Measurements from ENCODE around the gene RNF32. TPM values are rescaled to one million over a fixed set of nuclear protein-coding genes. Genes with fewer than 3 reads are reported as not detected.

RNF32 gene
- polyA plus RNA-seq (0.34 to 0.76 TPM (median 0.40 TPM) in 3 replicates), polyA minus RNA-seq (0.10 to 0.35 TPM (median 0.13 TPM) in 3 replicates)
- polyA plus RNA-seq (2011; ENCODE audit: low read depth): 0.46 TPM
- 0.45 and 1.1 TPM in 2 replicates for polyA plus RNA-seq (2011; cell fraction: cytosol; rRNA removed)
- 0.33 and 0.47 TPM in 2 replicates for polyA plus RNA-seq (2011; cell fraction: nucleus; rRNA removed)
- polyA plus RNA-seq (2012; ENCODE audit: low replicate concordance): 0.34 and 1.5 TPM in 2 replicates
- not detected for polyA minus RNA-seq (2011; cell fraction: cytosol; rRNA and poly(A)+ RNA removed)
- polyA minus RNA-seq (2011; cell fraction: nucleus; rRNA and poly(A)+ RNA removed): not detected in 2 replicates

DNA sequence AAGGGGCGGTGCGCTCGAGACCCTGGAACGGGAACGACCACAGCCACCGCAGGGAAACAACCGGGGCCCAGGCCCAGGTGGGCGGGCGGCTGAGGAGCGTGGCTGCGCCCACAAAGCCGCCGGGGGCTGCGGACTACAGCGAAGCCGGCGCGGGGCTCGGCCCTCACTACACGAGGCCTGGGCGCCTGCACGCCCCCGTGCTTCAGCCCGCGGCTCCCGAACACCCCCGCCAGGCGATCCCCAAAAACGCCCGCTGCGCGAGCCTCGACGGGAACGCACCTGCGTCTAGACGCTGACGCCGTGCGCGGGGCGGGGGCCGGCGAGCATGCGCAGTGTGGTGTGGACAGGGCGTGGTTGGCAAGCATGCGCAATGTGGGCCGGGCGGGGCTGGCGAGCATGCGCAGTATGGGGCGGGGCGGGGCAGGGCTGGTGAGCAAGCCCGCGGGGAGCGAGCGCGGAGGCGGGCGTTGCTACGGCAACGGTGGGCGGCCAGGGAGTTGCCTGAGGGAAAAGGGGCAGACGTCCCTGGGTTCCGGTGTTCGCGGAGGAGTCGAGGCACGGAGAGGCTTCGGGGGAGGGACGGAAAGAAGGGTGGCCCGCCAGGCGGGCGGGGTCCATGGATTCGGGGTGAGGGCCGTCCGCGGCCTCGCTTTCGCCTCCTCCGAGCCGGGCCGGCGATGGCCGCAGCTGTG, at the start of gene RNF32:
TSS of gene RNF32 (plus strand) at position 518 of the 692 bp plus-strand sequence. CDS start 3,104 bp downstream, outside the sequence.
- Histone ChIP-seq H3K79me2 (ENCODE audit: control insufficient read depth, insufficient read depth, low read length) (no peaks in the 10 kb centered on the region), H2AFZ (ENCODE audit: control insufficient read depth, low read length) (peak within 1 kb of the TSS; percentile 68), H3K4me1 (ENCODE audit: control insufficient read depth, extremely low read depth, insufficient read depth, low read length) (peaks cover 3% of the 10 kb centered on the region), H3K36me3 (ENCODE audit: control insufficient read depth in 2 of 2, extremely low read depth in 1 of 2, insufficient read depth in 2 of 2, low read length in 2 of 2) (no peaks in the 10 kb centered on the region), H3K4me3 (ENCODE audit: control insufficient read depth in 2 of 3, extremely low read depth in 1 of 3, insufficient read depth in 2 of 3, low read depth in 1 of 3, low read length in 3 of 3) (peak within 1 kb of the TSS; percentile 55 to 76 (median 63)), H3K9me3 (ENCODE audit: control insufficient read depth, low read depth, low read length) (no peaks in the 10 kb centered on the region), H3K4me2 (ENCODE audit: control insufficient read depth, extremely low read depth, insufficient read depth, low read depth, low read length) (peak within 1 kb of the TSS; percentile 94), H3K9ac (ENCODE audit: control insufficient read depth, extremely low read depth, insufficient read depth, low read length) (peak within 1 kb of the TSS; percentile 79), H3K27me3 (ENCODE audit: control insufficient read depth, extremely low read depth, insufficient read depth, low read length) (no peaks in the 10 kb centered on the region), H3K27ac (ENCODE audit: control insufficient read depth, insufficient read depth, low read length) (peak within 1 kb of the TSS; percentile 68), H3K9me1 (ENCODE audit: control insufficient read depth, extremely low read depth, insufficient read depth, low read length) (no peaks in the 10 kb centered on the region), H4K20me1 (ENCODE audit: control insufficient read depth, extremely low read depth, insufficient read depth, low read length) (no peaks in the 10 kb centered on the region)
- peak; percentile 62 for DNase-seq (ENCODE audit: low read depth, low spot score)
- no peak for TF ChIP-seq EZH2 (IDR thresholded peaks at IDR 0.05; ENCODE audit: low read length)
- no peak for TF ChIP-seq CTCF (optimal IDR thresholded peaks at IDR 0.05 in 1 of 3, IDR thresholded peaks at IDR 0.05 in 1 of 3, conservative IDR thresholded peaks at IDR 0.05 in 1 of 3; ENCODE audit: extremely low read depth in 1 of 3, insufficient read depth in 2 of 3, low read length in 3 of 3)
- FAIRE-seq: no peak
- dilution Hi-C loops (cut with MboI; ENCODE audit: extremely low pct_ligation_motif_present, low sequenced_read_pairs): no loop called here

GRCh38 chr7:156592155-156592884, 48.3 kb upstream of the RNF32 start:
- H3K9me3 ChIP-seq (ENCODE audit: control insufficient read depth, low read depth, low read length): peaks cover 4% of the 10 kb centered on the region

More at GRCh38 chr7:156592155-156592884, 48.3 kb upstream of the RNF32 start:
- TF ChIP-seq EZH2 (IDR thresholded peaks at IDR 0.05; ENCODE audit: low read length): no peak
- TF ChIP-seq CTCF (optimal IDR thresholded peaks at IDR 0.05 in 1 of 3, IDR thresholded peaks at IDR 0.05 in 1 of 3, conservative IDR thresholded peaks at IDR 0.05 in 1 of 3; ENCODE audit: extremely low read depth in 1 of 3, insufficient read depth in 2 of 3, low read length in 3 of 3): no peak
- no peaks in the 10 kb centered on the region for H3K4me1 ChIP-seq (ENCODE audit: control insufficient read depth, extremely low read depth, insufficient read depth, low read length)
- no peaks in the 10 kb centered on the region for H3K36me3 ChIP-seq (ENCODE audit: control insufficient read depth in 2 of 2, extremely low read depth in 1 of 2, insufficient read depth in 2 of 2, low read length in 2 of 2)
- dilution Hi-C loops (cut with MboI; ENCODE audit: extremely low pct_ligation_motif_present, low sequenced_read_pairs): no loop called here
- no peak overlapping the region for H3K9ac ChIP-seq (ENCODE audit: control insufficient read depth, extremely low read depth, insufficient read depth, low read length)
- no peaks in the 10 kb centered on the region for H4K20me1 ChIP-seq (ENCODE audit: control insufficient read depth, extremely low read depth, insufficient read depth, low read length)
- no peak overlapping the region for H2AFZ ChIP-seq (ENCODE audit: control insufficient read depth, low read length)
- no peaks in the 10 kb centered on the region for H3K79me2 ChIP-seq (ENCODE audit: control insufficient read depth, insufficient read depth, low read length)
- no peak overlapping the region for H3K4me2 ChIP-seq (ENCODE audit: control insufficient read depth, extremely low read depth, insufficient read depth, low read depth, low read length)
- no peak for FAIRE-seq
- H3K9me1 ChIP-seq (ENCODE audit: control insufficient read depth, extremely low read depth, insufficient read depth, low read length): no peaks in the 10 kb centered on the region
- H3K27me3 ChIP-seq (ENCODE audit: control insufficient read depth, extremely low read depth, insufficient read depth, low read length): no peaks in the 10 kb centered on the region
- no peak overlapping the region for H3K27ac ChIP-seq (ENCODE audit: control insufficient read depth, insufficient read depth, low read length)
- DNase-seq (ENCODE audit: low read depth, low spot score): no peak
- no peak overlapping the region for H3K4me3 ChIP-seq (ENCODE audit: control insufficient read depth in 2 of 3, extremely low read depth in 1 of 3, insufficient read depth in 2 of 3, low read depth in 1 of 3, low read length in 3 of 3)
